ENCODE data around the gene KLHL28.

The KLHL28 gene, protein sequence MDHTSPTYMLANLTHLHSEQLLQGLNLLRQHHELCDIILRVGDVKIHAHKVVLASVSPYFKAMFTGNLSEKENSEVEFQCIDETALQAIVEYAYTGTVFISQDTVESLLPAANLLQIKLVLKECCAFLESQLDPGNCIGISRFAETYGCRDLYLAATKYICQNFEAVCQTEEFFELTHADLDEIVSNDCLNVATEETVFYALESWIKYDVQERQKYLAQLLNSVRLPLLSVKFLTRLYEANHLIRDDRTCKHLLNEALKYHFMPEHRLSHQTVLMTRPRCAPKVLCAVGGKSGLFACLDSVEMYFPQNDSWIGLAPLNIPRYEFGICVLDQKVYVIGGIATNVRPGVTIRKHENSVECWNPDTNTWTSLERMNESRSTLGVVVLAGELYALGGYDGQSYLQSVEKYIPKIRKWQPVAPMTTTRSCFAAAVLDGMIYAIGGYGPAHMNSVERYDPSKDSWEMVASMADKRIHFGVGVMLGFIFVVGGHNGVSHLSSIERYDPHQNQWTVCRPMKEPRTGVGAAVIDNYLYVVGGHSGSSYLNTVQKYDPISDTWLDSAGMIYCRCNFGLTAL

DNA sequence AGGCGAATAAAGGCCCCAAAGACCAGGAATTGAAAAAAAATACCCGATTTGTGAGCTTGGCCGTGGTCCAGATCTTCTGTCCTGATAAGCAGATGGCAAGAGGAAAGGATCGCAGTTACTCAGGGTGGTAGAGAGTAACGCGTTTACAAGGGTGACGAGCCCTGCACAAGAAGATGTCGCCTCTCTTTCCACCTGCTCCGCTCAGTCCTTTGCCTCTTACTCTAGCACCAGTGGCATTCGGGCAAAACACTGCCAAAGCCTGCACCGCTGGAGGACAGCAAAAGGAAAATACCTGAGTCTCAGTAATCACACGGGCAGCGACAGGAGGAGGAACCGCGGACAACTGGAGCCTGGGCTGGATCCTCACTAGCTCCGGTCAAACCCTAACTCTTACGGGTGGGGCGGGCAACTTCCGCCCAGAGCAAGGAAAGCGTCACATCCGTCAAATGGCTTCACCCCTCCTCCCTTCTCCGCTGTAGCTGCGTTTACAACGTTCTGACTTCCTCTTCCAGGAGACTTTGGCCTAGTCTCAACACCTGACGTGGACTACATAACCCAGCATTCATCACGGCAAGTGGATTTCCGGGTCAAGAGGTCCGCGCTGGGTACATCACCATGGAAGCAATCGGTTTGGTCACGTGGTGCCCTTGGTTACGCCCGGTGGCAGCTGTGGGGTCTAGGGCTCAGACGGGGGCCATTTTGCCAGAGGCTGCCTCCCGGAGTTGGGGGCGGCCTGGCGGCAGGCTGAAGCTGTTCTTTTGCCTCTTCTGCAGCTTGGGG is at the start of gene KLHL28, which contains the start of gene TOGARAM1:
Gene KLHL28 (minus strand): TSS at position 394 of the 780 bp plus-strand sequence. CDS start 16,019 bp downstream, outside the sequence.
Gene TOGARAM1 (plus strand): TSS at position 637 of the 780 bp plus-strand sequence. CDS start 232 bp downstream, outside the sequence.
- peak; percentile 96 for DNase-seq (ENCODE audit: low spot score)

DNA sequence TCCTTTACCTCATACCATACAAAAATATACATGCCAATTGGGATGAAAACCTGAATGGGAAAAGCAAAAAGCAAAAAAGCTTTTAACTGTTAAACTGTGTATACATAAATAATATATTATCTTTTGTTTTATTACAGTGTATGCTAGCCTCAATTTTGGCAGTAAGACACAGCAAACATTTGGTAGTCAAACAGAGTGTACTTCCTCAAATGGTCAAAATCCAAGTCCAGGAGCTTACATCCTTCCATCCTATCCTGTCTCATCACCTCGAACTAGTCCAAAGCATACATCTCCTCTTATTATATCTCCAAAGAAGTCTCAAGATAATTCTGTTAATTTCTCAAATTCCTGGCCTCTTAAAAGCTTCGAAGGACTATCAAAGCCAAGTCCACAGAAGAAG is 42.2 kb upstream of the KLHL28 start:
- no peak for DNase-seq (ENCODE audit: low spot score)

DNA sequence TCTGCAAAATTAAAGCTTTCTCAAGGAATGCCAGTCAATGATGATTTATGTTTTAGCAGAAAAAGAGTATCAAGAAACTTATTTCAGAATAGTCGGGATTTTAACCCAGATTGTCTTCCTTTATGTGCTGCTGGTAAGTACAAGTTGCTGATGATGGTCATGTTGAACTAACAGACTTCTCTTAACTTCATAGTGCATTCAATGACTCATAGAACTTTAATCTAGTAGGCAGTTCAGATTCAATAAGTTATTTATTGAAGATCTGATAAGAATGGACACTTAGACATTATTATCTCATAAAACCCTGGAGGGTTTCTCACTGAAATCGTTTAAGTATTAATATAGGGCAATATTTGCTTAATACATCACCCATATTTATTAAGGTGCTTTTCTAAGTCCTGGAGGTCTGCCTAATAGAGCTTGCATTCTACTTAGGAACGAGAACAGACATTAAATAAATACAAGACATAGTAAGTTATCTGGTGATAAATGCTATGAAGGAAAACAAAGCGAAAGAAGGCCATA is 34.1 kb upstream of the KLHL28 start:
- no peak for DNase-seq (ENCODE audit: low spot score)

DNA sequence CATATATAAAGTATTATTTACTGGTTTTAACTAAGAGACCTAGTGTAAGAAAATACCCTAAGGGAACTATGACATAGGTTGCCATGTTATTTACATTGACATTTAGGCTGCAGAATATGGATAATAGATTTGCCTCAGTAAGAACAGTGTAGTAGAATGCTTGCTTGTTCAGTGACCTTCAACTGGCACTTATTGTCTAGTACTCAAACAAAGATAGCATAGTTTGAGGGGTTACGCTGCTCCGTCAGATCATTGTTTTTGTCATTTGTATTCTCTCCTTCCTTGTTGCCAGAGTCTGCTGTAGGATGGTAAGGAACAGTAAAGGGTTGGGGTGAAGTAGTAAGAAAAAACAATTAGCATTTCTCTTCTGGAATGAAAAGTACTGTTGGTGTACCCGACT is 33.4 kb upstream of the KLHL28 start:
- no peak for DNase-seq (ENCODE audit: low spot score)

DNA sequence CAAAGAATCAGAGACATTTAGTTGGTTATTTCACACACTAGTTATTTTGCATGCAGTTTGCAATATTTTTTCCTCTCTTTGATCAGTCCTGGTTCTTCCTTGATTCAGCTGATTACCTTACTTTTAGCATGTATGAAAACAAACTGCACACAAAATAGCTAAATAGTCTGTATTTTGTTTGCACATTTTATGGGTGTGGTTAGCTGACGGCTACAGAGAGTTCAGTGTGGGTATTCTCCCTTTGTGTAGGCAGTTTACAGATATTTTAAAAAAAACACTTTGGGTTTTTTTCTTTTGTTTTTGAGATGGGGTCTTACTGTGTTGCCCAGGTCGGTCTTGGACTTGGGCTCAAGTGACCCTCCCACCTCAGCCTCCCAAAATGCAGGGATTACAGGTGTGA is 28.8 kb upstream of the KLHL28 start:
- no peak for DNase-seq (ENCODE audit: low spot score)

DNA sequence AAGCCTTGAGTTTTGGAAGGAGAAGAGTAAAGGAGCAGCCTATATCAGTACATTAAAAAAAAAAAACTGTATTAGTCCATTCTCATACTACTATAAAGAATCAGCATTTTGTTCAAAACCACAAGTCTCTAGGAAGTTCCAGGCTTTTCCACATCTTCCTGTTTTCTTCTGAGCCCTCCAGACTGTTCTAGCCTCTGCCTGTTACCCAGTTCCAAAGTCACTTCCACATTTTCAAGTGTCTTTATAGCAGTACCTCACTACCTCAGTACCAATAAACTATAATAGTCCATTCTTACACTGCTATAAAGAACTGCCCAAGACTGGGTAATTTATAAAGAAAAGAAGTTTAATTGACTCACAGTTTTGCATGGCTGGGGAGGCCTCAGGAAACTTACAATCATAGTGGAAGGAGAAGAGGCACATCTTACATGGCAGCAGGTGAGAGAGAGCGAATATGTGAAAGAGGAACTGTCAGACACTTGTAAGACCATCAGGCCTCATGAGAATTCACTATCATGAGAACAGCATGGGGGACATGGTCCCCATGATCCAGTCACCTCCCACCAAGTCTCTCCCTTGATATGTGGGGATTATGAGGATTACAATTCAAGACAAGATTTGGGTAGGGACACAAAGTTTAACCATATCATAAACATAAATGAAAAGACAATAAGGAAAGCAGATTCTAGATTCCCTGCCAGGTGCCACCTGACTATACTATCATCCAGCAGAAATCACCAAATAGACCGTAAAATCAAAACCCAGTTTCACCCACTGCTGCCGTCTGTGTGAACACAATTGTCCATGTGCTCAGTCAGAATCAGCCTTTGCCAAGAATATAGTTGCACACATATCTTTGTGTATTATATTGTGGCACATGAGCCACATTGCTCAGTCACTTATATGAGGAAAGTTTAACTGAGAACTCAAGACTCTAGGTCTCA is 28.0 kb upstream of the KLHL28 start:
- no peak for DNase-seq (ENCODE audit: low spot score)

DNA sequence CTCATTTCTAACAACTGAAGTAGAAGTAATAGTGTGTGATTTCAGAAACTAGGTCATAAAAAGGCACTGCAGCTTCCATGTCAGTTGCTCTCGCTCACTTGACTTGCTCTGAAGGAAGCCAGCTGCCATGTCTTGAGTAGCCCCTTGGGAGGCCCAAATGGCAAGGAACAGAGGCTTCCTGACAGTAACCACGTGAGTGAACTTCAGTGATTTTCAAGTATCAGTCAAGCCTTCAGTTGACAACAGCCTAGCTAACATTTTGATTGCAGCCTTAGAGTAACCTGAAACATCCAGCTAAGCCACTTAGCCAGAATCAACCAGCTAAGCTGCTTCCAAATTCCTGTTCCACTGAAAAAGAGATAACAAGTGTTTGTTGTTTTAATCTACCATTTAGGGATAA is 26.9 kb upstream of the KLHL28 start:
- DNase-seq (ENCODE audit: low spot score): no peak

DNA sequence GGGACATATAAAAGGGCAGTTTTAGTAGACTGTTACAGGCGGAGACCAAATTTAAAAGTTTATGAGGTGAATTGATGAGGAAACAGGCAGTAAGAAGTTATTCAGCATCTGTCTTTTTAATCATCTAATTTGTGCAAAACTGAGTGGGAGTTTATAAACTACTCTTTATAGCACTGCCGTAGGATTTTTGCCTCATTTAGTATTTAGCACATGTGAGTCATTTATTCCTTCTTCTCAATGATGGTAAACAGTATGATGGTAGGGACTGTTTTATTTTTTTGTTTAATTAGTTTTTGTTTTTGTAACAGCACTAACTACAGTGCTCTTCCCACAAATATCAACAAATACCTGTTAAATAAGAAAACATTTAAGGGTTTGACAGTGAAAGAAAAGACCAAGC is 20.8 kb upstream of the KLHL28 start:
- DNase-seq (ENCODE audit: low spot score): no peak

DNA sequence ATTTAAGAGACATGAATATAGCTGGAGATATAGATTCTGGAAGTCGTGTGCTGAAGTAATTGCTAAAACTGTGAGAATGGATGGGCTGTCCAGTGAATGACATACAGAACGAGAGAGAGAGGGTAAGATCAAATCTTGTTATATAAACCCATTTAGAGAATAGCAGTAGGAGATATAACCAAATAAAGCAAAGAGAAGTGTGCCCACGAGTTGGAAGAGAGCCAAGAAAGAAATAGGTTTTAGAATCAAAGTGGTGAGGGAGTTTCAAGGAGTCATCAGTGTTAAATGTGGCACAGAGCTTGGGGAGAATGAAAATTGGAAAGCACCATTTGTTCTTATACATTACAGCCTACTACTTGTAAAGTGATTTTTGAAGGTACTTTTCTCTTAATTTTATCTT is 19.5 kb upstream of the KLHL28 start:
- no peak for DNase-seq (ENCODE audit: low spot score)

DNA sequence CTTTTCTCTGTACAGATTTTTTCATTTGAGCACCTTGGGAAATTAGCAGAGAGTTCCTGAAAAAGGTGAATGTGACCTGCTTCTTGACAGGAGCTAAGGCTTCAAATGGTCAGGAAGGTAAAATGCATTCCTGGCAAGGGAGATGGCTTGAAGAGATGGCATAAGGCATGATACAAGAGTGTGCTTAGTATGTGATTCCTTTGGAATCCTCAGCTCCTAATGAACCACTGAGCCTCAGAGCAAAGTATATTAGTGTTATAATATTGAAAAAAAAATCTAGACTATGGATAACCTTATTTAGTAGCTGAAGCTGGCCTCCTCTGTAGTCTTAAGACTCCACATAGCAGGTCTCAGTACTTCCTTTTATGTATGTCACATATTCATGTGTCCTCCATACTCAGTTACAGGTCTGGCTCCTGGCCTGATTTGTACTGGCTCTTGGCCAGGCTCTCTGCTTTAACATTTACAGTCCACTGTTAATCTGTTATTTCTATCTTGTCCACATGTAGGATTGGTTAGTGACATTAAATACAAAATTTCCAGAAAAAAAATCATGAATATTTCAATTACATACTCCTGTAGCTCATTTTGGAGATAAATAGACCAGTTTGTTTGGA is 18.1 kb upstream of the KLHL28 start:
- no peak for DNase-seq (ENCODE audit: low spot score)

DNA sequence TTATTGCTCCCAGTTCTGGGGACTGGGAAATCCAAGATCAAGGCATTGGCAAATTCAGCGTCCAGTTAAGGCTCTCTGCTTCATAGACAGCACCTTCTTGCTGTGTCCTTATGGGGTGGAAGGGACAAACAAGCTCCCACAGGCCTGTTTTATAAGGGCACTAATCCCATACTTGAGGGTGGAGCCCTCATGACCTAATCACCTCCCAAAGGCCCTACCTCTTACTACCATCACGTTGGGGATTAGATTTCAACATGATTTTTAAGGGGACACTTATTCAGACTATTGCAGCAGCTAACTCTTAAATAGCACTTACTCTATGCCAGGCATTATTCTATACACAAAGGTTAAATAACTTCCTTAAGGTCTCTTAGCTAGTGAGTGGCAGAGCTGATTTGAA is 17.5 kb upstream of the KLHL28 start:
- DNase-seq (ENCODE audit: low spot score): no peak

DNA sequence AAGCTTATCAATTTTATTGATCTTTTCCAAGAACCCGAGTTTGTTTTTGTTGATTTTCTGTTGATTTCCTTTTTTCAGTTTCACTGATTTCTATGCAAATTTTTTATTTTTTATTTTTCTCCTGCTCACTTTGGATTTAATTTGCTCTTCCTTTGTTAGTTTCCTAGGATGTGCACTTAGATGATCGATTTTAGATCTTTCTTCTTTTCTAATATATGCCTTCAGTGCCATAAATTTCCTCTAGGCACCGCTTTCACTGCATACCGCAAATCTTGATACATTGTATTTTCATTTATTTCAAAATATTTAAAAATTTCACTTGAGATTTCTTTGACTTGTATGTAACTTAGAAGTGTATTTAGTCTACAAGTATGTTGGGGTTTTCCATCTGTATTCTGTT is 9.7 kb upstream of the KLHL28 start:
- no peak for DNase-seq (ENCODE audit: low spot score)

DNA sequence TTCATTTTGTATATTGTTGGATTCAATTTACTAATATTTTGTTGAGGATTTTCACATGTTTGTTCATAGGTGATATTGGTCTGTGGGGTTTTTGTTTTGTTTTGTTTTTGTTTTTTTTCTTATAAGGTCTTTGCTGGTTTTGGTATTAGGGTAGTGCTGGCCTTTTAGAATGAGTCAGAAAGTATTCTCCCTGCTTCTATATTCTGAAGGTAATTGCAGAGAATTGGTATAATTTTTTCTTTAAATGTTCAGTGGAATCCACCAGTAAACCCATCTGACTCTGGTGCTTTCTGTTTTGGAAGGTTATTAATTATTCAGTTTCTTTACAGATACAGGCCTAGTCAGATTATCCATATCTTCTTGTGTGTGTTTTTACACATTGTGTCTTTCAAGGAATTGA is 9.2 kb upstream of the KLHL28 start:
- no peak for DNase-seq (ENCODE audit: low spot score)

DNA sequence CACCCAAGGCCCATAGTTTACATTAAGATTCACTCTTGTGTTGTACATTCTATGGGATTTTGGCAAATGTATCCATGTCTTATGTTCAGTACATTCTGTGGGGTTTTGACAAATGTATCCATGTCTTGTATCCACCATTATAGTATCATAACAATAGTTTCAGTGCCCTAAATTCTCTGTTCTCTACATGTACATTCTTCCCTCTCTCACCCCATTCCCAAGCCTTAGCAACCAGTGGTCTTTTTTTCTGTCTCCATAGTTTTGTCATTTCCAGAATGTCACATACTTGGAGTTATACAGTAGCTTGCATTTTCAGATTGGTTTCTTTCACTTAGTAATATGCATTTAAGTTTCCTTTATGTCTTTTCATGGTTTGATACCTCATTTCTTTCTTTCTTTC is 7.0 kb upstream of the KLHL28 start:
- no peak for DNase-seq (ENCODE audit: low spot score)

DNA sequence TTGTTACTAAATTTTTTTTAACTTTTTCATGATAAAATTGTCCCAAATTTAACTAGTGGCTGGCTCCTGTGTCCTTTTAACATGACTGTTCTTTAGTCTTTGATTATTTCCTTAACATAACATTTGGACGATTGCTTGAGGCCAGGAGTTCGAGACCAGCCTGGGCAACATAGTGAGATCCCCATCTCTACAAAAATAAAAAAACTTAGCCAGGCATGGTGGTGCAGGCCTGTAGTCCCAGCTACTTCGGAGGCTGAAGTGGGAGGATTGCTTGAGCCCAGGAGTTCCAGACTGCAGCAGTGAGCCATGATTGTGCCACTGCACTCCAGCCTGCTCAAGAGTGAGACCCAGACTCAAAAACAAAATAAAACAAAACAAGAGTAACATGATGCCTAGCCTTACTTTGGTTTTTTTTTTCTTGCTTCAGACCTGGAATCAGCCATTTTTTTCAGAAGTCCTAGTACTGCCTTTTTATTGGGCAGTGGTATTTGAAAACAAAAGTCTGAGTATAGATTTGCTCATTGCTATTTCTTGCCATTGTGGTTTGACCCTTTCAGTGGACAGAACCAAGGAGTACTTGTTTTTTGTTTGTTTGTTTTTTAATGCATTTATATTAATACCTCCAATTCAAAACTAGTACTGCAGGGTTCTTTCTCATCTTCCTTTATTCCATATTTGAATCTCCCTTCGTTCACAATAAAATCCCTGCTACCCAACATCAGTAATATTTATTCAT is 5.0 kb upstream of the KLHL28 start:
- DNase-seq (ENCODE audit: low spot score): no peak

DNA sequence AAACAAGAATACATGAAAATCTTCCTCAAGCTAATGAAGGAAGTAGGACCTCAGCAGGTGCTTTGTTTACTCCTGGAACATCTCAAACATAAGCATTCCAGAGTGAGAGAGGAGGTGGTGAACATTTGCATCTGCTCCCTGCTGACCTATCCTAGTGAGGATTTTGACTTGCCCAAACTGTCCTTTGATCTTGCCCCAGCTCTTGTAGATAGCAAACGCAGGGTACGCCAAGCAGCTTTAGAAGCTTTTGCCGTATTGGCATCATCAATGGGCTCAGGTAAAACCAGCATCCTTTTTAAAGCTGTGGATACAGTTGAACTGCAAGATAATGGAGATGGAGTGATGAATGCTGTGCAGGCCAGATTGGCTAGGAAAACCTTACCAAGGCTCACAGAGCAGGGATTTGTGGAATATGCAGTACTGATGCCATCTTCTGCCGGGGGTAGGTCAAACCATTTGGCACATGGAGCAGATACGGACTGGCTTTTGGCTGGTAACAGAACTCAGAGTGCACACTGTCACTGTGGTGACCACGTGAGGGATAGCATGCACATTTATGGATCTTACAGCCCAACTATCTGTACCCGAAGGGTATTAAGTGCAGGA is 2.1 kb upstream of the KLHL28 start:
- no peak for DNase-seq (ENCODE audit: low spot score)

DNA sequence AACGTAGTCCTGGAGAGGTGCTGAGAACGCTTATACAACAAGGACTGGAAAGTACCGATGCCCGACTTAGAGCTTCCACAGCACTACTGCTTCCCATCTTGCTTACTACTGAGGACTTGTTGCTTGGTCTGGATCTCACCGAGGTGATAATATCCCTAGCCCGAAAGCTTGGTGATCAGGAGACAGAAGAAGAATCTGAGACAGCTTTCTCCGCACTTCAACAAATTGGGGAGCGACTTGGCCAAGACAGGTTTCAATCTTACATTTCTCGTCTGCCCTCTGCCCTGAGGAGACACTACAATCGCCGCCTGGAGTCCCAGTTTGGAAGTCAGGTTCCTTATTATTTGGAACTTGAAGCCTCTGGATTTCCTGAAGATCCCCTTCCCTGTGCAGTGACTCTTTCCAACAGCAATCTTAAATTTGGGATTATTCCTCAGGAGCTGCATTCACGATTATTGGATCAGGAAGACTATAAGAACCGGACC is 1.3 kb upstream of the KLHL28 start:
- DNase-seq (ENCODE audit: low spot score): no peak

DNA sequence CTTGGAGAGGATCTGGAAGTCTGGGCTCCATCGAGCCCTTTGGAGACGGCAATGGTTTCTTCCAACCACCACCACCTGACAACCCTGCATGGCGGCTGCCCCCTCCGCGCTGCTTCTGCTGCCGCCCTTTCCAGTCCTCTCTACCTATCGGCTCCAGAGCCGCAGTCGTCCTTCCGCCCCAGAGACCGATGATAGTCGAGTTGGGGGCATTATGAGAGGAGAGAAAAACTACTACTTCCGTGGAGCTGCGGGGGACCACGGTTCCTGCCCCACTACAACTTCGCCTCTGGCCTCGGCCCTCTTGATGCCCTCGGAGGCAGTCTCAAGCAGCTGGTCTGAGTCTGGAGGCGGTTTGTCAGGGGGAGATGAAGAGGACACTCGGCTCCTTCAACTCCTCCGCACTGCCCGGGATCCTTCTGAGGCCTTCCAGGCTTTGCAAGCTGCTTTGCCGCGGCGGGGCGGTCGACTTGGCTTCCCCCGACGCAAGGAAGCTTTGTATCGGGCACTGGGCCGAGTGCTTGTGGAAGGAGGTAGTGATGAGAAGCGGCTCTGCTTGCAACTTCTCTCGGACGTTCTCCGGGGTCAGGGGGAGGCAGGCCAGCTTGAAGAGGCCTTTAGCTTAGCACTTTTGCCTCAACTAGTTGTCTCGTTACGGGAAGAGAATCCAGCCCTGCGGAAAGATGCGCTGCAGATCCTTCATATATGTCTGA is 742 bp upstream of the KLHL28 start:
- no peak for DNase-seq (ENCODE audit: low spot score)

DNA sequence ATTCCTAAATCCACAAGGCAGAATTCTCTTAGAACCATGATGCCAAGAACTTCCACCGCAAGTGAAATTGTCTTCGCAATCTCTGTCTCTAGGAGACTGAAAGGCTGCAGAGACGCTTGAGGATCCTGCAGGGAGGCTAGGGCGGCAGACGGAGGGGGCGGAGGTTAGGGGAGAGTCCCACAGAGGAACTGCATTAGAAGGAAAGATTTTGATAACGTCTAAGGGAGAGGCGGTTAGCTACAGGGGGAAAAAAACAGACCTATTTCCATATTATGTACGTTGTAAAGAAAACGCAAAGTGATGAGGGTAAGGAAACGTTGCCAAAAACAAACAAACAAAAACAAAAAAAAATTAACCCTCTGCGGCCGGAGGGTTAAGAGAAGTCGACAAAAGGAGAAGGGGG is 595 bp downstream of the KLHL28 start:
- DNase-seq (ENCODE audit: low spot score): peak; percentile 60

All from ecto neural progenitor cell (in vitro differentiated cells).